Measurements from ENCODE around the gene VMP1. TPM values are rescaled to one million over a fixed set of nuclear protein-coding genes. Genes with fewer than 3 reads are reported as not detected.

The VMP1 gene
- 417 and 422 TPM in 2 replicates for total RNA-seq

- Mint-ChIP-seq H3K36me3 (ENCODE audit: low read depth) (peaks cover 36% of the 10 kb centered on the region), H3K4me3 (peak within 1 kb of the TSS; percentile 91), H3K27ac (peak within 1 kb of the TSS; percentile 87), H3K9me3 (no peaks in the 10 kb centered on the region), H3K4me1 (peaks cover 43% of the 10 kb centered on the region), H3K27me3 (no peaks in the 10 kb centered on the region)
- peak; percentile 98 for DNase-seq
- intact Hi-C loops (cut with micrococcal nuclease): loop anchor here (1.0 to 5.0 kb wide), 4 partner anchors 88 to 1190 kb away; partner anchors contain the start of genes CLTC and TUBD1
Measured at GRCh38 chr17:59707149-59707970, at the start of gene VMP1, which contains the start of gene PTRH2. Gene VMP1 (plus strand): TSS chr17:59707654. CDS start chr17:59731447, 23,793 bp downstream. Gene PTRH2 (minus strand): TSS chr17:59707430. CDS start chr17:59697978, 9,452 bp downstream.

GRCh38 chr17:59666235-59666634, 41.2 kb upstream of the VMP1 start:
- no peak overlapping the region for H3K4me3 Mint-ChIP-seq
- H3K9me3 Mint-ChIP-seq: no peaks in the 10 kb centered on the region
- peaks cover 23% of the 10 kb centered on the region for H3K4me1 Mint-ChIP-seq
- DNase-seq: no peak
- peaks cover 65% of the 10 kb centered on the region for H3K36me3 Mint-ChIP-seq (ENCODE audit: low read depth)
- H3K27ac Mint-ChIP-seq: no peak overlapping the region
- H3K27me3 Mint-ChIP-seq: no peaks in the 10 kb centered on the region
- intact Hi-C loops (cut with micrococcal nuclease): no loop called here

GRCh38 chr17:59668816-59669215, 38.6 kb upstream of the VMP1 start:
- DNase-seq: no peak
- Mint-ChIP-seq H3K27ac (peak overlapping the region; percentile 47), H3K4me3 (no peak overlapping the region), H3K4me1 (peaks cover 27% of the 10 kb centered on the region), H3K9me3 (no peaks in the 10 kb centered on the region), H3K36me3 (ENCODE audit: low read depth) (peaks cover 62% of the 10 kb centered on the region), H3K27me3 (no peaks in the 10 kb centered on the region)
- intact Hi-C loops (cut with micrococcal nuclease): no loop called here

GRCh38 chr17:59669411-59669810, 38.0 kb upstream of the VMP1 start:
- H3K9me3 Mint-ChIP-seq: no peaks in the 10 kb centered on the region
- DNase-seq: no peak
- H3K4me1 Mint-ChIP-seq: peaks cover 27% of the 10 kb centered on the region
- intact Hi-C loops (cut with micrococcal nuclease): no loop called here
- H3K36me3 Mint-ChIP-seq (ENCODE audit: low read depth): peaks cover 61% of the 10 kb centered on the region
- peak overlapping the region; percentile 36 for H3K27ac Mint-ChIP-seq
- no peak overlapping the region for H3K4me3 Mint-ChIP-seq
- no peaks in the 10 kb centered on the region for H3K27me3 Mint-ChIP-seq

- H3K36me3 Mint-ChIP-seq (ENCODE audit: low read depth): peaks cover 60% of the 10 kb centered on the region
- no peak overlapping the region for H3K4me3 Mint-ChIP-seq
- H3K27ac Mint-ChIP-seq: peak overlapping the region; percentile 36
- H3K9me3 Mint-ChIP-seq: no peaks in the 10 kb centered on the region
- intact Hi-C loops (cut with micrococcal nuclease): no loop called here
- H3K27me3 Mint-ChIP-seq: no peaks in the 10 kb centered on the region
- no peak for DNase-seq
- H3K4me1 Mint-ChIP-seq: peaks cover 25% of the 10 kb centered on the region
Measured at GRCh38 chr17:59669944-59670343, 37.5 kb upstream of the VMP1 start.

DNA sequence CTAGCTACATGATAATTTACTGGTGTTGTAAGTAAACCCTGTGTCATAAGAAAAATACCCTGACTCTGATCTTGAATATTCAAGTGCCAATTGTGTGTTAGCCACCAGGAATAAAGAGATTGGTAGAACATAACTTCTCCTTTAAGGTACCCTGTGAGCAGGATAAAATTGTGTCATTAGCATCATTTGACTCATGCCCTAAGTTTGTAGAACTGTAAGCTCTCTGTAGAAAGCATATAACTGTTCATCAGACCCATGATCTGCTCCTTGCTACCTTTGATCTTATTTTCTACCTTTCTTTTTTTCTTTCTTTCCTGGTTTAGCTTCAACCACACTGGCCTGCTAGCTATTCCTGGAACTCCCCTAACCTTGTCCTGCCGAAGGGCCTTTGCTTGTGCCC, 36.1 kb upstream of the VMP1 start:
- DNase-seq: no peak
- Mint-ChIP-seq H3K4me1 (peaks cover 24% of the 10 kb centered on the region), H3K27me3 (no peaks in the 10 kb centered on the region), H3K36me3 (ENCODE audit: low read depth) (peaks cover 60% of the 10 kb centered on the region), H3K9me3 (no peaks in the 10 kb centered on the region), H3K4me3 (no peak overlapping the region), H3K27ac (peak overlapping the region; percentile 19)
- intact Hi-C loops (cut with micrococcal nuclease): no loop called here

DNA sequence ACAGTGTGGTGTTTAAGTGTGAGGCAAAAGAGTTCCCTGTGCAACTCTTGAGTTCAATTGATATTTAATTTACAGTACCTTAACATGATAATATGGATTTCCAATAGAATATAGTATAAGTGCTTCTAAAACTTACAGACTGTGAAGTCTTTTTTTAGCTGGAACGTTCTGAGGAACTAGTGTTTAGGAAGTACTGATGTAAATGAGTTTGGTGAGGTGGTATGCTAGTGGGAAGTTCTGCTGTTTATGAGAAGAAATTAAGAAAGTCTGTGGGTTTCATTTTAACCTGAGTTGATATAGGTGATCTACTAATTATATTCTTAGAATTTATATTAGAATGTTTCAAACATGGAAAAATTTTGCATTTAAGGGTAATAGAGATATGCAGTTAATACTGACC, 32.2 kb upstream of the VMP1 start:
- intact Hi-C loops (cut with micrococcal nuclease): no loop called here
- no peaks in the 10 kb centered on the region for H3K27me3 Mint-ChIP-seq

DNA sequence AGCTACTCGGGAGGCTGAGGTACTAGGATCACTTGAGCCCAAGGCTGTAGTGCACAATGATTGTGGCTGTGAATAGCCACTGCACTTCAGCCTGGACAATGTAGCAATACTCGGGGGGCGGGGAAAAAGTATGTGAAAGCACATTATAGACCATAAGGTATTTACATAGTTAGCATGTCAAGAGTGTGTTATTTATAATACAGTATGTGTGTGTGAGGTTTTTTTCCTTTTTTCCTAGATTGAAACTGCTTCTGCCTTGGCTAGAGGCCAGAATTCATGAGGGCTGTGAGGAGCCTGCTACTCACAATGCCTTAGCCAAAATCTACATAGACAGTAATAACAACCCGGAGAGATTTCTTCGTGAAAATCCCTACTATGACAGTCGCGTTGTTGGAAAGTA, 30.7 kb upstream of the VMP1 start:
- no peak for DNase-seq
- Mint-ChIP-seq H3K27ac (no peak overlapping the region), H3K4me1 (peaks cover 1% of the 10 kb centered on the region), H3K9me3 (no peaks in the 10 kb centered on the region), H3K4me3 (no peak overlapping the region), H3K27me3 (no peaks in the 10 kb centered on the region), H3K36me3 (ENCODE audit: low read depth) (peaks cover 63% of the 10 kb centered on the region)
- intact Hi-C loops (cut with micrococcal nuclease): no loop called here

More for the DNA sequence above, 32.2 kb upstream of the VMP1 start:
- Mint-ChIP-seq H3K9me3 (no peaks in the 10 kb centered on the region), H3K4me3 (no peak overlapping the region), H3K4me1 (peaks cover 9% of the 10 kb centered on the region), H3K27ac (no peak overlapping the region), H3K36me3 (ENCODE audit: low read depth) (peaks cover 63% of the 10 kb centered on the region)
- DNase-seq: no peak

DNA sequence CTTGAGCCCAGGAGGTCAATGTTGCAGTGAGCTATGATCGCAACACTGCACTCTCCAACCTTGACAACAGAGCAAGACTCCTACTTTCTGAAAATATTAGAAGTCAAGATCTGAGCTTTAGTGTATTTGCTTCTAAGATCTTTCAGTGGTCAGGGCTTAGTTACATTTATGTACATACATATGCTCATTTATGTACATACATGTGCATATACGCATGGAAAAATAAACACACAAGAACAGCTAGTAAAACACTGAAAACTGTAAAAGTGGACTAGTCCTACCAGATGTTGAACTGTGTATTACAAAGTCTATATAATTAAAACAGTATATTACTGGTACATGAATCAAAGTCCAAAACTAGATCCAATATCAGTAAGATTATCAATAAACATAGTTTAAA, 28.5 kb upstream of the VMP1 start:
- peaks cover 70% of the 10 kb centered on the region for H3K36me3 Mint-ChIP-seq (ENCODE audit: low read depth)
- DNase-seq: no peak
- intact Hi-C loops (cut with micrococcal nuclease): no loop called here
- peaks cover 1% of the 10 kb centered on the region for H3K4me1 Mint-ChIP-seq
- H3K9me3 Mint-ChIP-seq: no peaks in the 10 kb centered on the region
- no peak overlapping the region for H3K27ac Mint-ChIP-seq
- H3K27me3 Mint-ChIP-seq: no peaks in the 10 kb centered on the region
- no peak overlapping the region for H3K4me3 Mint-ChIP-seq

DNA sequence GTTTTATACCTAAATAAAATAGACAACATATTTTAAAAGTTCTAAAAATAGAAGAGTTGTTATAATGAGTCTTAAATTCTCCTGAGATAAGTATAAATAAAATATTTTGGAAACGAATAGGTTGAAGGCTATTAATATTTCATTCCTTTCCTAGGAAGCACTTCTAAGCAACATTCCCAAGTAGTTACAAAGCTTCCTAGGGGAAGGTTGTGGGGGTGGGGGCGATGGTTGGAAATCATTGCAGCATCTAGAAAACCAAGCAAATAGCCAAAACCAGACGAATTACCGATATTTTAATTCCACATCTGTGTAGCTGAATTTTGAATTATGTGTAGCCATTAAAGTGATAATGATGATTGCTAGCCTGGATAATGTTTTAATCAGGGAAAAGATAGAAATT, 27.1 kb upstream of the VMP1 start:
- Mint-ChIP-seq H3K36me3 (ENCODE audit: low read depth) (peaks cover 70% of the 10 kb centered on the region), H3K27me3 (no peaks in the 10 kb centered on the region), H3K27ac (no peak overlapping the region), H3K4me3 (no peak overlapping the region), H3K4me1 (peaks cover 1% of the 10 kb centered on the region), H3K9me3 (no peaks in the 10 kb centered on the region)
- intact Hi-C loops (cut with micrococcal nuclease): no loop called here
- DNase-seq: no peak

- Mint-ChIP-seq H3K36me3 (ENCODE audit: low read depth) (peaks cover 68% of the 10 kb centered on the region), H3K4me1 (peaks cover 1% of the 10 kb centered on the region), H3K4me3 (no peak overlapping the region), H3K27me3 (no peaks in the 10 kb centered on the region), H3K9me3 (no peaks in the 10 kb centered on the region), H3K27ac (no peak overlapping the region)
- no peak for DNase-seq
- intact Hi-C loops (cut with micrococcal nuclease): no loop called here
Measured at GRCh38 chr17:59683283-59683682, 24.2 kb upstream of the VMP1 start.

GRCh38 chr17:59684967-59685366, 22.5 kb upstream of the VMP1 start:
- intact Hi-C loops (cut with micrococcal nuclease): no loop called here
- Mint-ChIP-seq H3K4me3 (no peak overlapping the region), H3K9me3 (no peaks in the 10 kb centered on the region)

DNA sequence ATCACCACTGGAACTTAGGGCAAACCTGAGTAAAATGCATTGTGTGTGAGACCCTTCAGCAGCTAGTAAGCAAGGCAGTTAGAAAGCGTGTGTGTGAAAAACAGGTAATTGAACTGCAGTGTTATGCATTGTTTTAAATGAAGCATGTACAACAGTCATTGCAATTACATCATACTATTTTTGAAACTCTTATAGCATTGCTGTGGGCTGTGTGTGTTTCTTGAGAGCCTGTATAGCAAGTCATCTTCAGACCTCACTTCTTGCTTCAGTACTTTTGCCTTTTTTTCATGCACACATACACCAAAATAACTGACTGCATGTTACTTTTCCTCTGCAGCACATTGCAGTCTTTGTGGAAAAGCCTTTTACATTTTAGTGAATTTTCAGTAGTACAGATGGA, 19.4 kb upstream of the VMP1 start:
- H3K9me3 Mint-ChIP-seq: no peaks in the 10 kb centered on the region
- no peak for DNase-seq
- H3K4me1 Mint-ChIP-seq: peaks cover 6% of the 10 kb centered on the region
- H3K36me3 Mint-ChIP-seq (ENCODE audit: low read depth): peaks cover 66% of the 10 kb centered on the region
- H3K4me3 Mint-ChIP-seq: no peak overlapping the region
- no peaks in the 10 kb centered on the region for H3K27me3 Mint-ChIP-seq
- H3K27ac Mint-ChIP-seq: no peak overlapping the region
- intact Hi-C loops (cut with micrococcal nuclease): no loop called here

More at GRCh38 chr17:59684967-59685366, 22.5 kb upstream of the VMP1 start:
- DNase-seq: no peak
- Mint-ChIP-seq H3K4me1 (peaks cover 5% of the 10 kb centered on the region), H3K27ac (no peak overlapping the region), H3K27me3 (no peaks in the 10 kb centered on the region), H3K36me3 (ENCODE audit: low read depth) (peaks cover 65% of the 10 kb centered on the region)

- peaks cover 64% of the 10 kb centered on the region for H3K36me3 Mint-ChIP-seq (ENCODE audit: low read depth)
- H3K27ac Mint-ChIP-seq: no peak overlapping the region
- H3K4me3 Mint-ChIP-seq: no peak overlapping the region
- peaks cover 5% of the 10 kb centered on the region for H3K4me1 Mint-ChIP-seq
- H3K27me3 Mint-ChIP-seq: no peaks in the 10 kb centered on the region
- intact Hi-C loops (cut with micrococcal nuclease): no loop called here
- H3K9me3 Mint-ChIP-seq: no peaks in the 10 kb centered on the region
- no peak for DNase-seq
Measured at GRCh38 chr17:59688496-59688895, 19.0 kb upstream of the VMP1 start.

Data from activated CD4-positive, alpha-beta T cell treated with anti-CD3 and anti-CD28 coated beads, Interleukin-2, amount 10 ng/mL, durations not matched to agents 24 days and 14 days (primary cell).